GM18498 (cell line): ENCODE measurements around the gene OLIG3.

Experiments used
- ATAC-seq: cut with Tn5 transposase; IDR thresholded peaks from one replicate; pipeline ENCODE4 v1.9.1; 2021; ENCODE audit warnings: mild to moderate bottlenecking, moderate library complexity; ENCODE audit not compliant: unreplicated experiment

OLIG3 gene

GRCh38 chr6:137496368-137496767 lies 2.2 kb upstream of the OLIG3 start:
- ATAC-seq = no peak

- ATAC-seq = no peak
Observed at GRCh38 chr6:137495703-137496336, 1.6 kb upstream of the OLIG3 start.

DNA sequence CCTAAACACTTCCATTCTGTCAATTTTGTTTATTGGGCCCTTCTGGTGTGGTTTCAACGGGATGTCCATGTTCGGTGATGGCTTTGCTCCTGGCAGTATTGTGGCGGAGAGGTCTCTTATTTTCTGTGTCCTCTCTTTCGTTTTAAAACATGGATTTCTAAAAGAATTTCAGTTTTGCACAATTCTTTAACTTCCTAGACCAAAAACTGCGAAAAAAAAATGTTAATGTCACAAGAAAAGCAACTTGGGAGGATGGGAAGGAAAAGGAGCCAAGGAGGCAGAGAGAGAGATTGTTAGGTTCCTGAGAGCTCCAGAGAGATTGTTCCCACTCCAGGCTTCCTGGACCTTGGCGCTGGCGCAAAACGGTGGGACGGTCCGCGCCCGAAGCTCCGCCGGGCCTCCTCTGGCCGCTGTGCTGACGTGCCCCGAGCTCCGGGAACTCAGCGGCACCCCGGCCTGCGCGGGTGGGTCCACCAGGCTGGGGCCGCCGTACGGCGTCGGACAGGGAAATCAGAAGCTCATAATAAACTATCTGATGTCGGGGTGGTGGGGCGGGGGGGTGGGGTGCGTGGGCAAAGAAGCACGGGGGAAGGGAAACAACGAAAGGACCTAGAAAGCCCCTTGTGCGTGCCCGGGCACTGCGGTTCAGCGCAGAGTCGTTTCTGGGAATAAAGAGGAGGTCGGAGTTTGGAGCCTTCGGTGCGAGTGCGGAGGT lies 951 bp upstream of the OLIG3 start:
- ATAC-seq = no peak

- no peak for ATAC-seq
Observed at GRCh38 chr6:137493218-137494038, 766 bp downstream of the OLIG3 start.

- no peak for ATAC-seq
Observed at GRCh38 chr6:137492289-137493217, 1.6 kb downstream of the OLIG3 start.

GRCh38 chr6:137491478-137491877 lies 2.7 kb downstream of the OLIG3 start:
- no peak for ATAC-seq

GRCh38 chr6:137490961-137491360 lies 3.2 kb downstream of the OLIG3 start:
- ATAC-seq = no peak

- ATAC-seq = no peak
Observed at GRCh38 chr6:137490006-137490905, 3.9 kb downstream of the OLIG3 start.

- ATAC-seq = no peak
Observed at GRCh38 chr6:137489046-137490005, 4.9 kb downstream of the OLIG3 start.

- no peak for ATAC-seq
Observed at GRCh38 chr6:137488150-137489045, 5.8 kb downstream of the OLIG3 start.

DNA sequence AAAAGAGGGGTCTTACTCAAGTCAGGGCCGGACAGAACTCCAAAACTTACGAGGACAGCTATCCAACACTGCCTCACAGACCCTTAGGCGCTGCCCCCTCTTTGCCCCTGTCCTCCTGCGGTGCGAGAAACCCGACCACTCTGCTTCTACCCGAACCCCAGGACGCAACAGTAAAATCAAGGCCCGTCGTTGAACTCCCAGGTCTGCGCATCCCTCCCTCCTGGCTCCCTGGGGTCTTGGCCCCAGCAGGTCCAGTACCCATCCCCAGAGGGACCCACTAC lies 6.4 kb downstream of the OLIG3 start:
- no peak for ATAC-seq

DNA sequence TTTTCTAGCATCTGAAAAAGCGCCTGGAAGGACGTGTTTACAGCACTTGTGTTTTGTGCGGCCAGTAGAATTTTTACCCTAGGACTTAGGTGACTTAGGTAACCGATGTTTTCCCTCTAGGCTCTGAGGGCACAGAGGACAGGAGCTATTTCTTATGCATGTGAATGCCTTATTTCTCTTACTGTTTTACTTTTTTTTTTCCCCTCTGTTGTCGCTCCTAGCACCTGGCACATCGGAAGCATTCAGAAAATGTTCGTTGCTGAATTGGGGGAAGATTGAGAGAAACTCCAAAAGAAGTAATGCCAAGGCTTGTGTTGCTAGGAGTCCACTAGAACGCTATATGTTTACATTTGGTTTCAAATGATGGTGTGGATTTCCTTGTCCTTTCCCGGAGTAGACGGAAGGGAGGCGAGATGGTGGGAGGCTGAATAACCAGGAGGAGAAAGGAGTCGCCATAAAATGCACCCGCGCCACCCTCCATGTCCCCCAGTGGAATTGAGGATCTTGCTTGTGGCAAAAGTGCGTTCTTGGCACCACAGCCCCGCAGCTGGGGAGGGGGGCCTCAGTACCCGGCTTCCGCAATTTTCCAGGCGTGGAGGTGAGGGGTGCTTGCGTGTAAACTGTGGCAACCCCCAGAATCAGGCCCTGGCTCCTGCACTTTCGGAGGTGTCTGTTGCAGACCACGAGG lies 6.9 kb downstream of the OLIG3 start:
- no peak for ATAC-seq

GRCh38 chr6:137486416-137486815 lies 7.8 kb downstream of the OLIG3 start:
- ATAC-seq = no peak

DNA sequence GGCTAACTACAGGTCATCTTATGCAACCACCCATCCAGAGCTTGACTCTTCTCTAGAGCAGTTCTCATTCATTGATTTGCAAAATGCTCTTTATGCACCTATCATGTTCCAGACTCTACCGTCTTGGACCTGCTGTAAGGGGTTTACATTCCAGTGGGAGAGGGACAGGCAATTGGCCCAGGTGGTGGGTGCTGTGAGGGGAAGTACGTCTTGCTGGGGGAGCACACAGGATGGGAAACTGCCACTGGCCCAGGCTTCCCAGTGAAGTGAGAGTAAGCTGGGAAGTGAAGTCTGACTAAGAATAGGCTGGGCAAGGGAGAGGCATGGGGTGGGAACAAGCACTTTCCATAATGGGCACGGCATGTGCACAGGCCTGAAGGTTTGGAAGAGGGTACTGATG lies 13.8 kb downstream of the OLIG3 start:
- no peak for ATAC-seq

GRCh38 chr6:137475103-137475502 lies 19.1 kb downstream of the OLIG3 start:
- ATAC-seq = no peak

- no peak for ATAC-seq
Observed at GRCh38 chr6:137473598-137473997, 20.6 kb downstream of the OLIG3 start.

DNA sequence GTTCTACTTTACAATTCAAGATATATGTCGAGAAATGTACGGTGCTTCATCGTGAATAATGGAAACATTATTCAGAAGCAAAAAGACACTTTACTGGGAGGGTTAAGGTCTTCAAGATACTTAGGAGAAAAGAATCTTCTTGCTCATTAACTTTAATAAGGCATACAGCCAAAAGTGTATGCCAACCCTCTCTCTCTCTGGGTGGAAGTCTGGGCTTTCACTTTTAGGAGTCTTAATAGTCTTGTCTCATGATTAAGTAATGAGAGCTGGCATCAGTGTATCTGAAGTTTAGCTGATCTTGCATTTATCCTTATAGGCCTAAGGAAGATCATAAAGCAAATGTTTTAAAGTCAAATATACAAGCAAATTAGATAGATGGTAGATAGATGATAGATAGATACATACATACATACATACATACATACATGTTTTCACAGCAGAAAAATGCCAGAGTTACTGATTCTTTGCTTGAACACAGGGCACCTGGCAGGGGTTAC lies 21.5 kb downstream of the OLIG3 start:
- no peak for ATAC-seq
